Cardiac septum (tissue), 1 donor: ENCODE measurements around the gene KCNIP4. TPM values are rescaled to one million over a fixed set of nuclear protein-coding genes. Genes with fewer than 3 reads are reported as not detected.
"Not testable (repeated sequence)": the region's sequence is repeated elsewhere in the genome, so short reads cannot be mapped to it uniquely, and the experiment has no call there.

Source experiments
- DNase-seq: peaks from one replicate; pipeline ENCODE4 v3.0.0-alpha.2; 2020; ENCODE audit warnings: low spot score
- intact Hi-C: fragments of 100-400 bp; cut with DNase I; formaldehyde crosslinking; loops from one replicate; pipeline ENCODE4 v1.14.0; 2022
- total RNA-seq: library from RNA; stranded (reverse); fragmentation: NEBNext Ultra II Directional; extraction: Animal tissue kit (Norgen Biotek cat#: 25700); gene quantifications from one replicate; pipeline ENCODE4 v1.2.1, GENCODE V29; 2021
- donor health status: DM: no; HTN: no; CAD: no.

KCNIP4 gene
- total RNA-seq, 1 donor from 2014 or later = not detected

- DNase-seq = no peak
These were observed 501.1 kb downstream of the KCNIP4 start for GRCh38 chr4:21447301-21448054.

DNA sequence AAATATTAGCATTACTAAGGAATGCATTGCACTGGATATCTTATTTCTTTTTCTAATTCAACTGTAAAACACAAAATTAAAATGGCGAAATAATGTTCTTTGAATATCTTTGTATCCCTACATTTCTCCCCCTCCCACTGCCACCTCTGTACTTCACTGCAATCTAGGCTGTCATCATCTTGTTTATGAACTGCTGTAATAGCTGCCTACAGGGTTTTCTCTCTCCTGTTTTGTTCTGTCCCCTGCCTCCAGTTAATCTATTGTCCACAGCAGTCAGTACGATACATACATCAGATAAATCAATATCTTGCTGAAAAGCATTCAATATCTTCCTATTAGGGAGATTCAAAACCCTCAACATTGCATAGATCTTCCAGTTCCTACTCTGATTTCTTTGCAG is 528.4 kb downstream of the KCNIP4 start:
- no peak for DNase-seq
- intact Hi-C loops = no loop called here

More at GRCh38 chr4:21447301-21448054, 501.1 kb downstream of the KCNIP4 start:
- intact Hi-C loops = no loop called here

DNA sequence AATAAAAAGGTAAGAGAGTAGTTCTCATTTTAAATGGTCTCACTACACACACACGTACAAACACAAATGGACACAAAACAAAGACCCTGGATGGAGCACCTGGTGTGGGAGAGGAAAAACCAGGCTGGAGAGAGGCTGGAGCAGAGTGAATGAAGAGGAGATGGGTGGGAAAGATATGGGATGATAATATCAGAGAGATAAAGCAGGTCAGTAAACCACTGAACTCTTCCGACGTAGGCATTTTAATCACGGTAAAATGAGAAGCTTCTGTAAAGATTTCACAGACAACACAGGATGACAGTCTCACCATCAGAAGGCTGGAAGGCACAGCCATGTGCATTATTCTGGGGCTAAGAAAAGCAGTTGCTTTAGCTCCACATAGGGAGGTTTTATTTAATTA is 532.8 kb downstream of the KCNIP4 start:
- intact Hi-C loops = no loop called here
- DNase-seq = no peak

- DNase-seq = no peak
- intact Hi-C loops = loop anchor here (1.0 kb wide), 1 partner anchor 14 kb away; no protein-coding TSS in a partner anchor
These were observed 534.7 kb downstream of the KCNIP4 start for GRCh38 chr4:21413807-21414370.

DNA sequence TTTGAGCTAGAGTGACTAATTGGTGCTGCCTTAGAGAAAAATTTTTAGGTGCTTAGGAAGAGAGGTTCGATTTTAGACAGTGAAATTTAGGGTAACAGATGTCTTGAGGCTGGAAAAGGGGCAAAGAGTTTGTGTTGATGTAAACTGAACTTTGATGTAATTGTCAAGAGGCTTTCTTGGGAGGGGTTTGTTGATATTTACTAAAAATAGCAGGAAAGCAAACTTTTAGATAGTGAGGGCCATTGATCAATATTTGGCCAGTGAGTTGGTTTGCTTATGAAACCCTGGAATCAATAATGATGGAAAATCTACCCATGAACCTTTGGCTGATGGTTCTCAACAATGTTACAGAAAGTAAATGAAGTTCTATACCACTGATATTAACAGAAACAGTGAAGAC is 537.5 kb downstream of the KCNIP4 start:
- no peak for DNase-seq
- intact Hi-C loops = no loop called here

GRCh38 chr4:21410372-21410771 is 538.2 kb downstream of the KCNIP4 start:
- DNase-seq = no peak
- intact Hi-C loops = no loop called here

GRCh38 chr4:21387683-21388082 is 560.9 kb downstream of the KCNIP4 start:
- intact Hi-C loops = no loop called here
- DNase-seq = no peak

DNA sequence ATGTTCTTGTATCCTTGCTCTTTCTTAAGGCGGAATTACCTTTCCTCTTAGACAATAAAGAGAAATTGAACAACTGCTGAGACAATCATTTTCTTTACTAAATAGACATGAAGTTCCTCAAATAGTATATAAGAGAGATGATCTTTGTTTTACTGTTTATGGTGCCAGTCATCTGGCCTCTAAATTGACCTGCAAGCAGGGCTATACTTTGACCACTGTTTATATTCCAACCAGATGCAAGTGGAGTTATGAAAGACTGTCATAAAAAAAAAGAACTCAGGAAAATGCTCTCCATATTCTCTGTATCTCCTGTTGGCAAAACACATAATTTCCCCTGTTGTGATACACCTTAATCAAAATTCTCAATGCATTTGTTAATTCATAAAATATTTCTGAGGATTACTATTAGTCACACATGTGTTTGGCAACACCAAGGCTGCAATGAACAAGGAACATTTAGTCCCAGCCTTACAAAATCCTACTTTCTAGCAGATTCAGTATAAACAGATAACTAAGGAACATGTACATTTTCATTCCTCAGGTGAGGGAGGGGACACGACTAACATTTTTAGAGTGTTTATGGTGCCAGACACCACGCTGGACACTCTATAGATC is 562.3 kb downstream of the KCNIP4 start:
- intact Hi-C loops = no loop called here

GRCh38 chr4:21385706-21386105 is 562.9 kb downstream of the KCNIP4 start:
- intact Hi-C loops = no loop called here
- no peak for DNase-seq

More for the DNA sequence above, 562.3 kb downstream of the KCNIP4 start:
- DNase-seq = no peak

DNA sequence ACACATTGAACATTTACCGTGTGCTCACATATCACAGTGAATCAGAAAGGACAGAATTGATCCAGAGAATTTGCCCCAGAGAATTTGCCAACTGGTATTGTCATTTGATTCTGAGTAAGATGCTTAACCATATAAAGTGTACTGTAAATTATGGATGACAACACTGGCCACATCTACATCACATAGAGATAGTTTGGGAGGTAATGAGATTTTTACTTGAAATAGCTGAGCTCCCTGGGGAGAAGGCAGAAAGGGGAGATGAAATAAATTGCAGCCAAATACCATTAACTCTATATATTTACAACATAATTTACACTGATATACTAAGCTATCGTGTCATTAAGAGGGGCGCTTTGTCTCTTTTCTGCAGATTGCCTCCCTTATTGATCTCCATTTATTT is 564.0 kb downstream of the KCNIP4 start:
- no peak for DNase-seq
- intact Hi-C loops = no loop called here

GRCh38 chr4:21380861-21381260 is 567.7 kb downstream of the KCNIP4 start:
- no peak for DNase-seq
- intact Hi-C loops = no loop called here

DNA sequence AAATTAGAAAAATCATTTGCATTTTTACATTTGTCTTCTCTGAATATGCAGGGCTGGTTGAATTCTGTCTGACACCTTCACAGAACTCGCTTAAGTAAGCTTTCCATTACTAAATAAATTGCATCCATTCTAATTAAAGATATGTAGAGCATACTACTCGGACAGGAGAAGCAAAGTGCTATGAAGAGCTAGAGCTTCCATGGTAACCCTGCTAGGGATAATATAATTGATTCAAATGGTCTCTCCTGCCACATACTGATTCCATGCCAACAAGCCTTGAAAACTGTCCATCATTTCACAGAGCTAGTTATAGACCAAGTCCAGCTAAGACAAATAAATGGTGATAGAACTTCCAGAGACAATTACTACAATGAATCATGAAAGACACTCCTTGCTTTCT is 571.5 kb downstream of the KCNIP4 start:
- intact Hi-C loops = no loop called here

GRCh38 chr4:21376176-21376575 is 572.4 kb downstream of the KCNIP4 start:
- intact Hi-C loops = no loop called here
- no peak for DNase-seq

More for the DNA sequence above, 571.5 kb downstream of the KCNIP4 start:
- DNase-seq = no peak

GRCh38 chr4:21374641-21375368 is 573.8 kb downstream of the KCNIP4 start:
- intact Hi-C loops = no loop called here
- no peak for DNase-seq

- intact Hi-C loops = no loop called here
- no peak for DNase-seq
These were observed 581.0 kb downstream of the KCNIP4 start for GRCh38 chr4:21367567-21367966.

- intact Hi-C loops = no loop called here
- DNase-seq = no peak
These were observed 581.7 kb downstream of the KCNIP4 start for GRCh38 chr4:21366840-21367239.

DNA sequence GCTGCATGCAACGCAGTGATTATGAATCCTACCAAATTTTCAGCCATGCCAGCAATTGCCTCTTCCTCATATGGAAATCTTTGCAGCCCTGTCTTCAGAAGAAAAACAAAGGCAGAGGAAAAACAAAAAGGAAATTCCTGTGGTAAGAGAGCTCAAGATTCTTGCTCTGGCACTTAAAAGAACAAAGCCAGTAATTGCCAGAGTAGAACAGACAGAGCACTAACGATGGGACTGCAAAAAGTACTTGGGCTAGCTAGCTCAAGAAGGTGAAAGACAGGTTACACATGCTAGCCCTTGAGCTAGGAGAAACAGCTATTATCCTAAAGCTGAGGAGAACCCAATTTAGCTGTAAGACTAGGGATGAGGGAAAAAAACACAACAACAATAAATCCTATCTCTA is 582.3 kb downstream of the KCNIP4 start:
- intact Hi-C loops = no loop called here
- DNase-seq = no peak

DNA sequence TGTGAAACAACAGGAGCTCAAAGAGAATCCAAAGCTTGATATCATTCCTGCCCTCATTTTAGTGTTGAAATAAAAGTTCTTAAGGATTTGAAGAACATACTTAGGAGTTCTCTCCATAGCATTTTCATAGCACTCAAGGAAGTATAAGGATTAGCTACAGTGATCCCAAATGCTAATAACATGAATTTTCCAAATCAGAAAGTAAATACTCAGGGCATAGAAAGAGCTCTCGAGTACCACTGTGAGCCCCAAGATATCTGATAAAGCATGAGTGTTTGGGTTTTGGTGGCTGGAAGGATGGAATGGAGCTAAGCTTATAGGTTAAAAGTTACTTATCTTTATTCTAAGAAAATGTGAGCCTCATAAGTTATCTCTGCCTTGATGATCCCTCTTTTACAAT is 584.9 kb downstream of the KCNIP4 start:
- intact Hi-C loops = no loop called here
- DNase-seq = no peak

- intact Hi-C loops, DNase-seq: not testable (repeated sequence)
These were observed 596.2 kb downstream of the KCNIP4 start for GRCh38 chr4:21352354-21352753.

DNA sequence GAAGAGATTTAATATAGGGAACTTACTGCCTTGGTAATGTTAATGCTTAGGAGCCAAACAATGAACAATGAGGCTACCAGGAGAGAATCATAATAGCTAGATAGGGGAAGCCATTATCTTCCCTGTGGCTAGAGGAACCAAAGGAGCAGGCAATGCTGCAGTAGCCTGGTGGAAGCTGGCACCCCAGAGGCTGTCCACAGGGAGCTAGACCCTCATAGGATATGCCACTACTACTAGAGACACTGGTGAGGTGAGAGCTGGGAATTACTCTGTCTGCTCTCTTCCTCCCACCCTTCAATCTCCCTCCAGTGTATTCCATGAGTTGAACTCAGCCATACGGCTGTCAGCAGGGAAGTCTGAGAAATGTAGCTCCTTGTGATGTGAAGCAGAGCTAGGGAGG is 601.4 kb downstream of the KCNIP4 start:
- no peak for DNase-seq
- intact Hi-C loops = no loop called here
